Skeletal muscle satellite cell (primary cell): ENCODE data around the gene ARRDC2. TPM values are rescaled to one million over a fixed set of nuclear protein-coding genes. Genes with fewer than 3 reads are reported as not detected.

Experiments
- H3K27me3 ChIP-seq: 2 replicates; pipeline ENCODE4 v1.7.0; 2013; ENCODE audit warnings: low read length; ENCODE audit not compliant: control insufficient read depth, insufficient read depth
- H3K36me3 ChIP-seq: 2 replicates; pipeline ENCODE4 v1.7.0; 2013; ENCODE audit warnings: mild to moderate bottlenecking, control low read depth, low read length; ENCODE audit not compliant: insufficient read depth
- H3K4me1 ChIP-seq: 2 replicates; pipeline ENCODE4 v1.7.0; 2013; ENCODE audit warnings: low read length; ENCODE audit not compliant: control insufficient read depth, insufficient read depth
- H3K4me2 ChIP-seq: 2 replicates; pipeline ENCODE4 v1.7.0; 2013; ENCODE audit warnings: mild to moderate bottlenecking, low read length
- H3K4me3 ChIP-seq: 2 replicates; pipeline ENCODE4 v1.7.0; 2013; ENCODE audit warnings: low read length
- H3K9ac ChIP-seq: 2 replicates; pipeline ENCODE4 v1.7.0; 2013; ENCODE audit warnings: mild to moderate bottlenecking, low read depth, low read length, moderate library complexity
- H3K9me3 ChIP-seq: replicated peaks from 2 replicates; pipeline ENCODE4 v1.7.0; 2013; ENCODE audit warnings: mild to moderate bottlenecking, control low read depth, low read length
- total RNA-seq: library from RNA; depleted of rRNA; stranded (reverse); fragments of >200 nt; gene quantifications from 2 replicates; pipeline ENCODE4 v1.2.3, GENCODE V29; 2012; rRNA removed

Gene ARRDC2
- total RNA-seq, result 12.7 and 15.2 TPM in 2 replicates

DNA sequence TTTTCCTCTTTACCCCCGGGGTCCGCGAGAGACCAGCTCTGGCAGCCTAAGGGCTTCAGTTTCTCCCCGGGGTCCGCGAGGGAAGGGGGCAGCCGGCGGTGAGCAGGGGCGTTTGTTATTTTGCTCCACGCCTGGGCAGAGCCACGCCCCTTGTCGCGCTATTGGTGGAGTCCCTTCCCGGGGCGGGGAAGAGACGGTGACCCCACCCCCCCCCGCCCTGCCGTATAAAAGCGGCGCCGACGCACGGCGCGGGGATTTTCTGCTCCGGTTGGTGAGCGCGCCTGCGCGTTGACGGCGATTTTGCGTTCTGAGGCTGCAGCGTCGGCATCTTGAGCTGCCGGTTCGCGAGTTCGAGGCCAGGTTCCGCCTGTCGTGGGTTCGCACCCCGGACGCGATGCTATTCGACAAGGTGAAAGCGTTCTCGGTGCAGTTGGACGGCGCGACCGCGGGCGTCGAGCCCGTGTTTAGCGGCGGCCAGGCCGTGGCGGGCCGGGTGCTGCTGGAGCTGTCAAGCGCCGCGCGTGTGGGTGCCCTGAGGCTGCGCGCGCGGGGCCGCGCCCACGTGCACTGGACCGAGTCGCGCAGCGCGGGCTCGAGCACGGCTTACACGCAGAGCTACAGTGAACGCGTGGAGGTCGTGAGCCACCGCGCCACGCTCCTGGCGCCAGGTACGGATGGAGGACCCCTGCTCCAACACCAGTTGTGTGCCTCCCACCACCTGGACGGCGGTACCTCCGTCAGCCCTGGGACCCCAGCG lies at the start of gene ARRDC2:
TSS of gene ARRDC2 (plus strand) at position 254 of the 757 bp plus-strand sequence. CDS start at position 395, 141 bp downstream.
- Histone ChIP-seq H3K4me1 (peaks cover 48% of the 10 kb centered on the region), H3K36me3 (peaks cover 43% of the 10 kb centered on the region), H3K9ac (peak within 1 kb of the TSS; percentile 57)

DNA sequence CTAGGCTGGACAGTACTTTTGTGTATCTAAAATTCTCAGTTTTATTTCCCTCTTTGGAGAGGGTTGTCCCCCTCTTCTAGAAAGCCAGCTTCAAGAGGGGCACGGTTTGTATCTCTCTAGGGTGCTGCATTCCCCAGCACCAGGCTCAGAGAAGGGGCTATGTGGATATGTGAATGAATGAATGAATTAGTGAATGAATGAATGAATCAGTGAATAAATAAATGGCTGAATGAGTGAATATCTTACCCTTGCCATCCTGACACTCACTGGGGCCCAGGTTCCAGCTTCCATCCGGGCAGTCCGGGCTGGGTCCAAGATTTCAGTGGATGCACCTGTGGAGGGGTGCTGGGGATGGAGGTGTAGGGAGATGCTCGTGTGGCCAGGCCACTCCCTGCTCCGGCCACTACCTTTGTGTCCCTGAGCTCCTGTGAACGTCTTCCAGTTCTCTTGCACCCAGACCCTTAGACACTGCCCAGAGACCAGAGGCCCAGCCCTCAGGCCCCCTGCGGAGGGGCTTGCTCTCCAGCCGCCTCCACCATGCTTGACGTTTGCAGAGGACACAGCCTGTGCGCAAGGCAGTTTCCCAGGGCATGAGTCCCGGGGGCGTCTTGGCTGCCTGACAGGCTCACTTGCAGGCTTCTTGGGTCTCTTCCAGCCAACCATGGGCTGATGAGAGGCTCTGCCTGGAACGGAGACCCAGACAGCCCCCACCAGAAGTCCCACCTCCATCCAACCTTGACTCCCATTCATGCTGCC lies 43.9 kb upstream of the ARRDC2 start:
- H3K9ac ChIP-seq, result no peak overlapping the region
- no peak overlapping the region for H3K4me2 ChIP-seq
- H3K36me3 ChIP-seq, result no peaks in the 10 kb centered on the region
- H3K27me3 ChIP-seq, result peaks cover 57% of the 10 kb centered on the region
- H3K4me1 ChIP-seq, result no peaks in the 10 kb centered on the region
- H3K4me3 ChIP-seq, result no peak overlapping the region
- H3K9me3 ChIP-seq, result no peaks in the 10 kb centered on the region

More for the DNA sequence above, at the start of gene ARRDC2:
- H3K4me3 ChIP-seq, result peak within 1 kb of the TSS; percentile 87
- H3K9me3 ChIP-seq, result no peaks in the 10 kb centered on the region
- H3K4me2 ChIP-seq, result peak within 1 kb of the TSS; percentile 87
- no peaks in the 10 kb centered on the region for H3K27me3 ChIP-seq

DNA sequence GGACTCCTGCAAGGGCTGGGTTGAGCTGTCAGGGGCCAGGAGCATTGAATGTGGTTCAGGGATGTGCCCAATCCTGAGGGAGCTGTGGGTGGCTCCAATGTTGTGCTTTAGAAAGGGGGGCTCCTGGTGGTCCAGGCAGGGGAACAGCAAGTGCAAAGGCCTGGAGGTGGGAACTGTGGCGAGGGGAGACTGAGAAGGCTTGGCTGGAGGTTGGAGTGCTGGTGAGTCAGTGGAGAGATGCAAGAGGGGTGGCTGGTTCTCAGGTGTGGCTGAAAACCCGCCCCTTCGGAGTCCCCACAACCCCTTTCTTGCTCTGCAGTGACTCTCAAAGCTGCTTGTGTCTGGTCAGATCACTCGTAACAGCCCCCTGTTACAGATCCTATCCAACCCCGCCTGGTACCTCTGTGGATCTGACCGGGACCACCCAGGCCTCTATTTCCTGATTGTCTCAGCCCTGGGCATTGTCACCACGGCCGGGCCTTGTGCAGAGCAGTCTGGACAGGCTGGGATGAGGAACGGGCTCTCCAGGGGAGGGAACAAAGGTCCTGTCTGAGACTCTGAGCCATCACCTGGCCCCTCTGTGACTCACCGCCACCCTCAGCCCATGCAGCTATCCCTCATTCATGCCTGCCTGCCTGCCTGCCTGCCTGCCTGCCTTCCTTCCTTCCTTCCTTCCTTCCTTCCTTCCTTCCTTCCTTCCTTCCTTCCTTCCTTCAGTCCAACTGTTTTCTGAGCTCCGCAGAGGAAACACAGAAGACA lies 42.4 kb upstream of the ARRDC2 start:
- no peak overlapping the region for H3K9ac ChIP-seq
- no peaks in the 10 kb centered on the region for H3K4me1 ChIP-seq
- no peaks in the 10 kb centered on the region for H3K36me3 ChIP-seq
- no peak overlapping the region for H3K4me2 ChIP-seq
- H3K4me3 ChIP-seq, result no peak overlapping the region
- peaks cover 57% of the 10 kb centered on the region for H3K27me3 ChIP-seq
- no peaks in the 10 kb centered on the region for H3K9me3 ChIP-seq

DNA sequence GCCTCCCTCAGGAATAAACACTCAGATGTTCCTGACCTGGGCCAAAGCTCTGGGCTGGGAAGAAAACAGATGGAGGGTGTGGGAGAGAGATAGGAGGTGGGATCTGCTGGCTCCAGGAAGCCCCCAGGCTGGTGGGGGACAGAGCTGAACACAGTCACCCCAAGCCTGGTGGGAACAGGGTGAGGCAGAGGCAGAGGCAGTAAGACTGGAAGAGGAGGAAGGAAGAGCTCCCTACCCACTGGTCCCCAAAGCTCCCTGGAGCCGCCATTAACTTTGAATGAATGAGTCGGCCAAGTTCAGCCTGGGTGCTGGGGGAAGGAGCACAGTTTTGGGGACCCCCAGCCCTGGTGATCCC lies 41.9 kb upstream of the ARRDC2 start:
- H3K27me3 ChIP-seq, result peaks cover 57% of the 10 kb centered on the region
- H3K4me2 ChIP-seq, result no peak overlapping the region
- H3K4me1 ChIP-seq, result no peaks in the 10 kb centered on the region
- no peaks in the 10 kb centered on the region for H3K36me3 ChIP-seq
- no peak overlapping the region for H3K9ac ChIP-seq
- H3K4me3 ChIP-seq, result no peak overlapping the region
- H3K9me3 ChIP-seq, result no peaks in the 10 kb centered on the region

DNA sequence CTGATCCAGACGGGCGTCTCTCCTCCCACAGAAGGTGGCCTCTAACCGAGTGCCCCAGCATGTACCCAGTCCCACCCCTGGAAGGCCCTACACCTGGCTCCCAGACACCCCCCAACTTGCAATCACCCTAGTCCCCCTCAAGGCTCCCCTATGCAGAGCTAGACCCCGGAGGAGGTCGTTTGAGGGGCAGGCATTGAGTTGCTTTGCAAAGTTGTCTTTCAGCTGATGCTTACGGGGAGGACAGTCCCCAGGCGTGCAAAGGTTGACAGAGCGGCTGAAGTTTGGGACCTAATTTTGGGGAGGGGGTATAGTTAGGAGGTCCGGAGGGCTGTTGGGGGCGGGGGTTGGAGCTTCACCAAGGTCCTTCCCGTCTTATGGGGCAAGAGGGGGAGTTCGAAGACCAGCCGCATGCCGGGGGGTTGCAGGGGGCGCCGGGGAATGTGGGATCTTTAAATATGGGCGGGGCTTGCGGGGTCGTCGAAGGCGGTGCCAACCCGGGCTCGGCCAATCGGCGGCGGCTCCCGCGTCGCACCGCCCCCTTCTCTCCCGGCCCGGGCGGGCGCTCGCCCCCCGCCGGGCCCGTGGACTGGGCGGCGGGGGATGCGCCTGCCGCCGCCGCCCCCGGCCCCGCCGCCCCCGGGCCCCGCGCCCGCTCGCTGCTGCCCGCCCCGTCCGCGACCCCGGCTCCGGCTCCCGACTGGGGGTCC lies 41.3 kb upstream of the ARRDC2 start, which contains the start of gene KCNN1:
TSS of gene KCNN1 (plus strand) at position 558 of the 707 bp plus-strand sequence. CDS start 6,782 bp downstream, outside the sequence.
- H3K36me3 ChIP-seq, result no peaks in the 10 kb centered on the region
- H3K4me2 ChIP-seq, result no peak within 1 kb of the TSS
- H3K4me3 ChIP-seq, result no peak within 1 kb of the TSS
- H3K4me1 ChIP-seq, result no peaks in the 10 kb centered on the region
- H3K9me3 ChIP-seq, result no peaks in the 10 kb centered on the region
- H3K9ac ChIP-seq, result no peak within 1 kb of the TSS
- peaks cover 57% of the 10 kb centered on the region for H3K27me3 ChIP-seq

DNA sequence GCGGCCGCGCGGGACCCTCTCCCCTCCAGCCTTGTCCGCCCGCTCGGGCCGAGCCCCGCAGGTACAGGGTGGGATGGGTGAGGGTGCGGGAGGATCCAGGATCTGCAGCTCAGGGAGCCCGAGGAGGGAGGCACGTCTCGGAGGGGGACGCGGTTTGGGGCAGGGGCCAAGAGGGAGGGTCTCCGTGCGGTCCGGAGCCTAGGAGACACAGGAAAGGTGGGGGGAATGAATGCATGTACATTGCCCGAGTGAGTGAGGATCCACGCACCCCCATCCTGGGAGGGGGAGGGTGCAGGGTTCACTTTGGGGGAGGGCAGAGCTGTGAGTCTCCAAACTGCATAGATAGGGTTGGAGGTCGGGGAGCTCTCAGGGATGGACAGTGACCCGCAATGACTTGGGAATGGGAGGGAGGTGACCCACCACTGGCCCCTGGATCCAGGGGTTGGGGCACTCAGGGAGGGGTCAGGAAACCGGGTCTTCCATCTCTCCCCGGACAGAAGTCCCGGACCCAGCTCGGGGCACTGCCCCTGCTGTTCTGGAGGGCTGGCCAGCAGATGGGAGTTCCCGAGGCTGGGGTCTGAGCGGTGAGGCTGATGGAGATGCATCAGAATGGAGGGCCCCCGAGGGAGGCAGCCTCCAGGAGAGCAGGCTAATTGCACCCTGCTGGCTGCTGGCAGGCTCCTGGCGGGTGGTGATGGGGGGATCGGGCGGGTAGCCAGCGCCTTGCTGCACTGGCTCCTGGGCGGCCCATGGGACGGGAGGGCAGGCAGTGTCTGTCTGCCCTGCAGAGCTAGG lies 40.5 kb upstream of the ARRDC2 start:
- no peak overlapping the region for H3K4me3 ChIP-seq
- no peaks in the 10 kb centered on the region for H3K36me3 ChIP-seq

DNA sequence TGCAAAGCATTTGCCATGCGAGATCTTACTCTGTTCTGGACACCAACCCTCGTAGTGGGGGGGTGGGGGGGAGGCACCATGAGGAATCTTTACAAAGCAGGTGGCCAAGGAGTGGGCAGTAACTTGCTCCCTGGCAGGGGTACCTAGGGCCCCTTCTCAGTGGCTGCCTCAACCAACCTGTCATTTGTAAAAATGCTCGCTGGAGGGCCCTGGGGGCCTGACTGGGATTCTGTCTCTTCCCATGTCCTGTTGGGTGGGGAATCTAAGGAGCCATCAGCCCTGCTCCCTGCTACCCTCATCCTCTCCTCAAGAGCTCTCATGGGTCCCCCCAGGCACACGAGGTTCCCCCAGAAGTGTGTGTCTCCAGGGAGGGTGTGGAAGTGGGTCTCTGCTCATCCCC lies 39.6 kb upstream of the ARRDC2 start:
- no peak overlapping the region for H3K4me2 ChIP-seq
- H3K36me3 ChIP-seq, result no peaks in the 10 kb centered on the region
- no peaks in the 10 kb centered on the region for H3K9me3 ChIP-seq
- H3K27me3 ChIP-seq, result peaks cover 62% of the 10 kb centered on the region
- no peak overlapping the region for H3K4me3 ChIP-seq
- H3K4me1 ChIP-seq, result no peaks in the 10 kb centered on the region
- H3K9ac ChIP-seq, result no peak overlapping the region

More for the DNA sequence above, 40.5 kb upstream of the ARRDC2 start:
- Histone ChIP-seq H3K4me2 (no peak overlapping the region), H3K4me1 (no peaks in the 10 kb centered on the region), H3K9me3 (no peaks in the 10 kb centered on the region), H3K27me3 (peaks cover 56% of the 10 kb centered on the region), H3K9ac (no peak overlapping the region)

DNA sequence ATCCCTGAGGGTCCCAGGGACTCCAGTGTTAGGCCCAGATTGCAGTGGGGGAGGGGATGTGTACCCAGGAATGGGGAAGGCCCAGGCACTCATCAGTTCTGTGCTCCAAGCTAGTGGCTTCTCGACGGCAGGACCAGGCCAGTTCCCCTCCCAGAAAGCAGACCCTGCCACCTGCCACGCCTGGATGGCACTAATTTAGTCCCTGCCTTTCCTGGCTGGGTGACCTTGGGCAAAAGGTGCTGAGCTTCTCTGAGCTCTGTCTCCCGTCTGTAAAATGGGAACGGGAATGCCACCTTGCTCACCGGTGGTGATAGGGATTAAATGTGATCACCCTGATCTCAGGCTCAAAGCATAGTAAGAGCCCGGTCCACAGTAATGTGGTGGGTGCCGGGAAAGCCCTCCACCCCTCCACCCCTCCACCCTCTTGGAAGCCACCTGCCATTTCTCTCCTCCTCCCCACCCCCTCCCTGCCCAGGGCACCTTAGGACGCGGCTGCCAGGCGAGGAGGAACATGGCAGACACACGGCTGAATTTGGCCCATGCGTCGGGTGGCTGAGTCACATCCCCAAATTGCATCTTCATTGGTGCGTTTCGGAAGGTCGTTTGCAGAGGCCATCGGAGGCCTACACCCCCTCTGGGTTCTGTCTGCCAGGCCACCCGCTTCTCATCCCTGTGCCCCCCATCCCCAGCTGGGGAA lies 38.7 kb upstream of the ARRDC2 start:
- no peaks in the 10 kb centered on the region for H3K36me3 ChIP-seq
- no peaks in the 10 kb centered on the region for H3K4me1 ChIP-seq
- no peak overlapping the region for H3K4me2 ChIP-seq
- H3K4me3 ChIP-seq, result no peak overlapping the region
- H3K27me3 ChIP-seq, result peaks cover 55% of the 10 kb centered on the region
- H3K9ac ChIP-seq, result no peak overlapping the region
- H3K9me3 ChIP-seq, result no peaks in the 10 kb centered on the region

DNA sequence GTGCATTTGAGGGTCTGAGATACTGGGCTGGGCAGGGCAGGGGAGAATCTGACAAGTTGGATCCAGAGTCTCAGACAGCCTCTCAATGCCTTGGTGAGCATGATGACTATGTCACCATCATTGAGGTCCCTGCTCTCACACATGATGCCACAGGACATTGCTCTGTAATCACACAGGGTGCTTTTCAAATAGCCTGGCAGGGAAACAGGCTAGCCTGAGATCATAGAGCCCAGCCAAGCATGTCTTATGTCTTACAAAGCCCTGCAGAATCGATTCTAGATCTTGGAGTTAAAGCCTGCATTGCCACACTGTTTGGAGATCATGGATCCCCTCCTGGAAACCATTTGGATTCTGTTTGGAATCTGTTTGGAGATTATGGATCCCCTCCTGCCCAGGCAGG lies 35.7 kb upstream of the ARRDC2 start:
- Histone ChIP-seq H3K4me3 (no peak overlapping the region), H3K9ac (no peak overlapping the region), H3K9me3 (no peaks in the 10 kb centered on the region), H3K27me3 (peaks cover 35% of the 10 kb centered on the region), H3K36me3 (no peaks in the 10 kb centered on the region), H3K4me1 (no peaks in the 10 kb centered on the region), H3K4me2 (no peak overlapping the region)

DNA sequence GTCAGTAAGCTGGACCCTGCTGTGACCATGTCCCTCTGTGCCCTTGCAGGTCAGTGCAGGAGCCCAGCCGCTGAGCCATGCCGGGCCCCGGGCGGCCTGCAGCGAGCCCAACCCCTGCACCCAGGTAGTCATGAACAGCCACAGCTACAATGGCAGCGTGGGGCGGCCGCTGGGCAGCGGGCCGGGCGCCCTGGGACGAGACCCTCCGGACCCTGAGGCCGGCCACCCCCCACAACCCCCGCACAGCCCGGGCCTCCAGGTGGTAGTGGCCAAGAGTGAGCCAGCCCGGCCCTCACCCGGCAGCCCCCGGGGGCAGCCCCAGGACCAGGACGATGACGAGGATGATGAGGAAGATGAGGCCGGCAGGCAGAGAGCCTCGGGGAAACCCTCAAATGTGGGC lies 34.2 kb upstream of the ARRDC2 start:
- Histone ChIP-seq H3K36me3 (no peaks in the 10 kb centered on the region), H3K27me3 (peaks cover 32% of the 10 kb centered on the region), H3K9me3 (no peaks in the 10 kb centered on the region), H3K4me3 (no peak overlapping the region), H3K4me1 (no peaks in the 10 kb centered on the region), H3K4me2 (no peak overlapping the region), H3K9ac (no peak overlapping the region)
